ENCODE measurements around the gene IFITM1.

Gene IFITM1

DNA sequence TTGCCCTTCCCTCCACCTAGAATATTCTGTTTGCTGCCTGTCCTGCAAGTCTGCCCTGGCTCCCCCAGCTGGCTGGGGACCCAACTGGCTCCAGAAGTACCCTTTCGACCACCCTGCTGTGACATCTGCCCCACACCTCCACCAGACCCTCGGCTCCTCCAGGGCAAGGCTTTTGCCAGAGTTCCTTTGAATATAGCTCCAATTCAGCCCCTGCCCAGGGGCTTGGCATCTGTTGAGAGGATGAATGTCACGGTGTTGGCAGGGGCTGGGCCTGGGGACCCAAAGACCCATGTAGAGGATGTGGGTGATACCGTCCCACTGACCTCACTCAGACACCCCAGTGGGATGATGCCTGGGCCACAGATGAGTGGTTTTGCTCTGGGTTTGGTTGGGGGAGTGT lies 31.7 kb upstream of the IFITM1 start:
- H3K9ac ChIP-seq (ENCODE audit: low read length): no peak overlapping the region
- H2AFZ ChIP-seq (ENCODE audit: low read length): no peak overlapping the region
- no peak overlapping the region for H3K4me2 ChIP-seq (ENCODE audit: low read length)
- H3K27ac ChIP-seq (ENCODE audit: low read depth, low read length, poor library complexity, severe bottlenecking): no peak overlapping the region
- H3K9me3 ChIP-seq (ENCODE audit: low read length): no peaks in the 10 kb centered on the region
- no peaks in the 10 kb centered on the region for H3F3A ChIP-seq (ENCODE audit: insufficient read depth, low read length)
- no peak for TF ChIP-seq EZH2 (IDR thresholded peaks at IDR 0.05; ENCODE audit: borderline replicate concordance, low read length)
- TF ChIP-seq, protein P1, sequence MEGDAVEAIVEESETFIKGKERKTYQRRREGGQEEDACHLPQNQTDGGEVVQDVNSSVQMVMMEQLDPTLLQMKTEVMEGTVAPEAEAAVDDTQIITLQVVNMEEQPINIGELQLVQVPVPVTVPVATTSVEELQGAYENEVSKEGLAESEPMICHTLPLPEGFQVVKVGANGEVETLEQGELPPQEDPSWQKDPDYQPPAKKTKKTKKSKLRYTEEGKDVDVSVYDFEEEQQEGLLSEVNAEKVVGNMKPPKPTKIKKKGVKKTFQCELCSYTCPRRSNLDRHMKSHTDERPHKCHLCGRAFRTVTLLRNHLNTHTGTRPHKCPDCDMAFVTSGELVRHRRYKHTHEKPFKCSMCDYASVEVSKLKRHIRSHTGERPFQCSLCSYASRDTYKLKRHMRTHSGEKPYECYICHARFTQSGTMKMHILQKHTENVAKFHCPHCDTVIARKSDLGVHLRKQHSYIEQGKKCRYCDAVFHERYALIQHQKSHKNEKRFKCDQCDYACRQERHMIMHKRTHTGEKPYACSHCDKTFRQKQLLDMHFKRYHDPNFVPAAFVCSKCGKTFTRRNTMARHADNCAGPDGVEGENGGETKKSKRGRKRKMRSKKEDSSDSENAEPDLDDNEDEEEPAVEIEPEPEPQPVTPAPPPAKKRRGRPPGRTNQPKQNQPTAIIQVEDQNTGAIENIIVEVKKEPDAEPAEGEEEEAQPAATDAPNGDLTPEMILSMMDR (IDR thresholded peaks at IDR 0.05; ENCODE audit: low read length): no peak
- H3K9me2 ChIP-seq (ENCODE audit: low read depth, low read length): no peaks in the 10 kb centered on the region
- peaks cover 8% of the 10 kb centered on the region for H3K4me1 ChIP-seq (ENCODE audit: insufficient read depth, low read length, severe bottlenecking)
- H3K36me3 ChIP-seq (ENCODE audit: insufficient read depth, low read length): no peaks in the 10 kb centered on the region
- H3K4me3 ChIP-seq (ENCODE audit: low read depth, low read length, poor library complexity, severe bottlenecking): no peak overlapping the region
- peaks cover 7% of the 10 kb centered on the region; the same call in 1 of the 2 replicates for H3K27me3 ChIP-seq (ENCODE audit: insufficient read depth, low read length)
- no peaks in the 10 kb centered on the region for H4K20me1 ChIP-seq (ENCODE audit: insufficient read depth, low read length)
- no peaks in the 10 kb centered on the region for H3K79me2 ChIP-seq (ENCODE audit: insufficient read depth, low read length)

DNA sequence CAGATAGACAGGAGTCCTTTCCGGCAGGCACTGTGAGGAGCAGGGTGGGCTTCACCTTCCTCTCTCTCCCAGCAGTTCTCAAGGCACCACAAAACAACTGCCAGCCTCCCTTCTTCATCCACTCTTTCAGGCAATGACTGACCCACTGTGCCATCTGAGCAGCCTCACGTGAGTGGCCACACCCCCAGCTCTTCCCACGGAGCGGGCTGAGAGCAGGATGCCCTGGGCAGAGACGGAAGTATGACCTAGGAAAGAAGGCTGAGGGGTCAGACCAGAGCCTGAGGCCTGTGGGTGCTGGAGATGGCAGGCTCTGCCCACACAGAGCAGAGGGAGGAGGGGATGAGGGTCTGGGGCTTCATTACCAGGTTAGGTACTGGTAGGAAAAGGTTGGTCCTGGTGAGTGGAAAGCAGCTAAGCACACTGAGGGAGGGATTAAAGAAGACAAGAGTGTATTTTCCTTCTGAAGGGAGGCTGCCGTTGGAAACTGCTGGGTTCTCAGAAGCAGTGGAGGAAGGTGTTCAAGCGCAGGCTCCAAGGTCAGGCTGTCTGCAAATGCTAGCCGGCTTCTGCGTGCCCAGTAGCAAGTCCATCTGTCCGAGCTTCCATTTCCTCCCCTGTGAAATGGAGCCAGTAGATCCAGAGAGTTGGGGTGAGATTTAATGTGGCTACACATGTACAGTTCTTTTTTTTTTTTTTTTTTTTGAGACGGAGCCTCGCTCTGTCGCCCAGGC lies 31.0 kb upstream of the IFITM1 start:
- no peaks in the 10 kb centered on the region for H3K36me3 ChIP-seq (ENCODE audit: insufficient read depth, low read length)
- H3F3A ChIP-seq (ENCODE audit: insufficient read depth, low read length): no peaks in the 10 kb centered on the region
- no peaks in the 10 kb centered on the region for H3K9me3 ChIP-seq (ENCODE audit: low read length)
- no peak overlapping the region for H3K4me2 ChIP-seq (ENCODE audit: low read length)
- no peak overlapping the region for H2AFZ ChIP-seq (ENCODE audit: low read length)
- H3K4me1 ChIP-seq (ENCODE audit: insufficient read depth, low read length, severe bottlenecking): peaks cover 14% of the 10 kb centered on the region
- peaks cover 7% of the 10 kb centered on the region; the same call in 1 of the 2 replicates for H3K27me3 ChIP-seq (ENCODE audit: insufficient read depth, low read length)
- H4K20me1 ChIP-seq (ENCODE audit: insufficient read depth, low read length): no peaks in the 10 kb centered on the region
- H3K9ac ChIP-seq (ENCODE audit: low read length): no peak overlapping the region
- H3K27ac ChIP-seq (ENCODE audit: low read depth, low read length, poor library complexity, severe bottlenecking): no peak overlapping the region
- TF ChIP-seq, protein P1 (IDR thresholded peaks at IDR 0.05; ENCODE audit: low read length): no peak
- TF ChIP-seq EZH2 (IDR thresholded peaks at IDR 0.05; ENCODE audit: borderline replicate concordance, low read length): no peak
- H3K9me2 ChIP-seq (ENCODE audit: low read depth, low read length): no peaks in the 10 kb centered on the region
- no peaks in the 10 kb centered on the region for H3K79me2 ChIP-seq (ENCODE audit: insufficient read depth, low read length)
- H3K4me3 ChIP-seq (ENCODE audit: low read depth, low read length, poor library complexity, severe bottlenecking): no peak overlapping the region

DNA sequence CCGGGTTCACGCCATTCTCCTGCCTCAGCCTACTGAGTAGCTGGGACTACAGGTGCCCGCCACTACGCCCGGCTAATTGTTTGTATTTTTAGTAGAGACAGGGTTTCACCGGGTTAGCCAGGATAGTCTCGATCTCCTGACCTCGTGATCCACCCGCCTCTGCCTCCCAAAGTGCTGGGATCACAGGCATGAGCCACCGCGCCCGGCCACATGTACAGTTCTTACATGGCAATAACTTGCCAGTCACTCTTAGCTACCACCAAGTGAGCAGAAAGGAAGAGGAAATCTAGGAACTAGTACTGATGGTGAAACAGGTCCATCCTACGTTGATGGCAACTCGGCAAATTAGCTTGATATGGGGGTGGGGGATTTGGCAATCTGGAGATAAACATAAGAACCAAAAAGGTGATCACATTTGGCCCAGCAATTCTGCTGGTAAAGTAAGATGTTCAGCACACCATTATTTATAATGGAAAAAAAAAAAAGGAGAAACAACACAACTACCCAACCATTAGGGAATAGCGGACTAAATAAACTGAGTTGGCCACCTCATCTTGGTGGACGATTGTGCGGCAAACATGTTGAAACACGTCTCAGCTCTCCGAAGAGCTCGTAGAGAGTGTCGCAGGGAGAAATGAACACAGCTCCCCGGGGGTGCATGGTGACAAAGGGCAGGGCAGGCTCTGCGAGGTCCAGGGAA lies 30.3 kb upstream of the IFITM1 start:
- Histone ChIP-seq H3K27me3 (ENCODE audit: insufficient read depth, low read length) (peaks cover 7% of the 10 kb centered on the region; the same call in 1 of the 2 replicates), H3K4me2 (ENCODE audit: low read length) (no peak overlapping the region), H3K4me3 (ENCODE audit: low read depth, low read length, poor library complexity, severe bottlenecking) (no peak overlapping the region), H3K79me2 (ENCODE audit: insufficient read depth, low read length) (no peaks in the 10 kb centered on the region), H3K9me2 (ENCODE audit: low read depth, low read length) (no peaks in the 10 kb centered on the region), H3K27ac (ENCODE audit: low read depth, low read length, poor library complexity, severe bottlenecking) (no peak overlapping the region), H3K4me1 (ENCODE audit: insufficient read depth, low read length, severe bottlenecking) (peaks cover 22% of the 10 kb centered on the region), H3K9ac (ENCODE audit: low read length) (no peak overlapping the region), H2AFZ (ENCODE audit: low read length) (no peak overlapping the region), H3K9me3 (ENCODE audit: low read length) (no peaks in the 10 kb centered on the region), H3K36me3 (ENCODE audit: insufficient read depth, low read length) (no peaks in the 10 kb centered on the region), H3F3A (ENCODE audit: insufficient read depth, low read length) (no peaks in the 10 kb centered on the region), H4K20me1 (ENCODE audit: insufficient read depth, low read length) (no peaks in the 10 kb centered on the region)
- TF ChIP-seq EZH2 (IDR thresholded peaks at IDR 0.05; ENCODE audit: borderline replicate concordance, low read length): no peak
- TF ChIP-seq, protein P1 (IDR thresholded peaks at IDR 0.05; ENCODE audit: low read length): no peak
